Rectal smooth muscle tissue (tissue), 1 donor: ENCODE measurements around the gene COL24A1.

ENCODE experiments used
- H3K27ac ChIP-seq: one replicate; pipeline ENCODE4 v1.7.0; 2013; ENCODE audit warnings: low read depth, low read length, inconsistent platforms
- H3K27me3 ChIP-seq: one replicate; pipeline ENCODE4 v1.7.0; 2013; ENCODE audit warnings: low read length; ENCODE audit not compliant: control insufficient read depth, insufficient read depth
- H3K36me3 ChIP-seq: one replicate; pipeline ENCODE4 v1.7.0; 2013; ENCODE audit warnings: low read length; ENCODE audit not compliant: control insufficient read depth, insufficient read depth
- H3K4me1 ChIP-seq: one replicate; pipeline ENCODE4 v1.7.0; 2013; ENCODE audit warnings: low read length; ENCODE audit not compliant: control insufficient read depth, insufficient read depth
- H3K4me3 ChIP-seq: one replicate; pipeline ENCODE4 v1.7.0; 2013; ENCODE audit warnings: low read length
- H3K9ac ChIP-seq: one replicate; pipeline ENCODE4 v1.7.0; 2013; ENCODE audit warnings: low read length

The COL24A1 gene

DNA sequence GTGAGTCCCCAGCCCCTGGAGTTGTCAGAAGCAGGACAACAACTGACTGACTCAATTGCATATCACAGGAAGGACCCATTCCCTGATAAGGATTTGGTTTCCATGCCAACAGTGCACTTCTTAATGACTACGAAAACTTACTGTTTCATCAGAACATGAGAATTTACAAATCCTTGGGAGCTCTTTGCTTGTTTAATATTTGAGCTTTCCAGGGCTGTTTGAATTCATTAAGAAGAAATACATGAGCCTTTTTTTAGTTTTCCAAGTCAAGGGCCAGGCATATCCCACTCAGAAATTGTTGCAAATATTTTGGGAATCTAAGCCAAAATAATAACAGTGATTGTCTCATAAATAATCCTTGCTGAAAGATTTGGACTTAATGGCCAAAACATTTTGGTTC, 27.2 kb upstream of the COL24A1 start:
- Histone ChIP-seq H3K36me3 (no peaks in the 10 kb centered on the region), H3K27me3 (no peaks in the 10 kb centered on the region), H3K27ac (no peak overlapping the region), H3K4me3 (no peak overlapping the region), H3K4me1 (no peaks in the 10 kb centered on the region), H3K9ac (no peak overlapping the region)

GRCh38 chr1:86176226-86176625, 19.7 kb upstream of the COL24A1 start:
- Histone ChIP-seq H3K27ac (no peak overlapping the region), H3K27me3 (no peaks in the 10 kb centered on the region), H3K4me1 (no peaks in the 10 kb centered on the region), H3K4me3 (no peak overlapping the region), H3K9ac (no peak overlapping the region), H3K36me3 (no peaks in the 10 kb centered on the region)

DNA sequence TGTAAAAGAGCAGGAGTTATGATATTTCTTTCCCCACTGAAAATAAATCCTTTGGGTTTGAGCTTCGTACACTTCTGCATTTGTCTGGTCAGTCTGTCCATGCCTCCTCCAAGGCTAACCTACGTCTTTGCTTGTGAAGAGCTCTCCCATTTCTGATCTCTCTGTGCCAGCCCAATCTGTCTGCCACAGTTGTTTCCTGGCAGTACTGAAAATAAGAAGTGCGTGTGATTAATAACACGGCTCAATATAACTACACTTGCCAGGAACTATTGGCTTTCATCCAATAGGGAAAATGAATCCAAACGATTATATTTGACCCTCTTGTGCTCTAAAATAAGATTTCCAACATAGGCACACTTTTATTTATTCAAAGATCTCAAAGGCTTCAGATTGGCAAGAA, 19.2 kb upstream of the COL24A1 start:
- Histone ChIP-seq H3K4me1 (no peaks in the 10 kb centered on the region), H3K27ac (no peak overlapping the region)

GRCh38 chr1:86169625-86170024, 13.1 kb upstream of the COL24A1 start:
- H3K9ac ChIP-seq, result no peak overlapping the region
- H3K27me3 ChIP-seq, result no peaks in the 10 kb centered on the region
- no peaks in the 10 kb centered on the region for H3K4me1 ChIP-seq
- H3K4me3 ChIP-seq, result no peak overlapping the region
- no peak overlapping the region for H3K27ac ChIP-seq
- H3K36me3 ChIP-seq, result no peaks in the 10 kb centered on the region

More for the DNA sequence above, 19.2 kb upstream of the COL24A1 start:
- Histone ChIP-seq H3K4me3 (no peak overlapping the region), H3K36me3 (no peaks in the 10 kb centered on the region), H3K9ac (no peak overlapping the region), H3K27me3 (no peaks in the 10 kb centered on the region)

- Histone ChIP-seq H3K27ac (no peak overlapping the region), H3K9ac (no peak overlapping the region), H3K4me3 (no peak overlapping the region), H3K36me3 (no peaks in the 10 kb centered on the region), H3K4me1 (no peaks in the 10 kb centered on the region), H3K27me3 (peaks cover 5% of the 10 kb centered on the region)
Observed at GRCh38 chr1:86159800-86160199, 3.2 kb upstream of the COL24A1 start.

- Histone ChIP-seq H3K27ac (peak overlapping the region; percentile 77), H3K36me3 (no peaks in the 10 kb centered on the region), H3K4me3 (peak overlapping the region; percentile 59), H3K9ac (no peak overlapping the region), H3K4me1 (peaks cover 14% of the 10 kb centered on the region), H3K27me3 (peaks cover 5% of the 10 kb centered on the region)
Observed at GRCh38 chr1:86155807-86156565, 586 bp downstream of the COL24A1 start.

DNA sequence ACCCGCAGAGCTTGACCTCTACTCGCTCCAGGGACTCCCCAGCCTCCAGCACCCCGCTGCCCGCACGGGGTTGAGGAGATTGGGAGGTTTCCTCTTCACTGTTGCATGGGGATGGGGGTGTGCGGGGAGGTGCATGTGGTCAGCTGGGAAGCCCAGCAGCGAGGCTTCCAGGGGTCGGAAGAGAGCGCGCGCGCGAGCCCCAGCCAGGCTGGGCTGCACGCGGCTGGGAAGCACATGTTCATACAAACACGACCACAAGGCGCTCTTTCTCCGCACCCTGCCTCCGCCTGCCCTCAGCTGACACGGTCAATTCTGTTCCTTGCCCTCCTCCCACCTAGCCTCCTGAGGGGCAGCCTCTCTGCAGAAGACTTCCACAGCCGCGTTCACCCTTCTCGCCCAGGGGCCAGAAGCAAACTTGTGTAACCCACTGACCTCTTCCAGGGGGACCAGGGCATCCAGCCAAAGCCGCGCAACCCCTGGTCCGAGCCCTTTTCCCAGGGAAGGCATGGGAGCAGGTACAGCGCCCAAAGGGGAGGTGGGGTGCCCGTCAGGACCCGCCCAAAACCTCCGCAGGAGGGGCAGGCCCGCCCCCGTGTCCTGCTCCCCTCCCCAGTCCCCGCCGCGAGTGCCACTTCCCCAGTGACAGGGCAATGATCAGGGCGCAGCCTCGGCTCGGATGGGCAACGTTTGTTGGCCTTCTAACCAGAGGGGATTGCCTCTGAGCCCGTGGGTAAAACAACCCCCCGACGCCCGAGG, 1.3 kb downstream of the COL24A1 start:
- Histone ChIP-seq H3K27ac (peak overlapping the region; percentile 77), H3K9ac (peak overlapping the region; percentile 7), H3K4me3 (peak overlapping the region; percentile 59)

GRCh38 chr1:86154571-86155050, 2.0 kb downstream of the COL24A1 start:
- peak overlapping the region; percentile 77 for H3K27ac ChIP-seq
- H3K9ac ChIP-seq, result no peak overlapping the region
- peaks cover 14% of the 10 kb centered on the region for H3K4me1 ChIP-seq
- H3K27me3 ChIP-seq, result peaks cover 5% of the 10 kb centered on the region
- no peaks in the 10 kb centered on the region for H3K36me3 ChIP-seq
- H3K4me3 ChIP-seq, result peak overlapping the region; percentile 59

More for the DNA sequence above, 1.3 kb downstream of the COL24A1 start:
- Histone ChIP-seq H3K36me3 (no peaks in the 10 kb centered on the region), H3K4me1 (peaks cover 14% of the 10 kb centered on the region), H3K27me3 (peaks cover 5% of the 10 kb centered on the region)

DNA sequence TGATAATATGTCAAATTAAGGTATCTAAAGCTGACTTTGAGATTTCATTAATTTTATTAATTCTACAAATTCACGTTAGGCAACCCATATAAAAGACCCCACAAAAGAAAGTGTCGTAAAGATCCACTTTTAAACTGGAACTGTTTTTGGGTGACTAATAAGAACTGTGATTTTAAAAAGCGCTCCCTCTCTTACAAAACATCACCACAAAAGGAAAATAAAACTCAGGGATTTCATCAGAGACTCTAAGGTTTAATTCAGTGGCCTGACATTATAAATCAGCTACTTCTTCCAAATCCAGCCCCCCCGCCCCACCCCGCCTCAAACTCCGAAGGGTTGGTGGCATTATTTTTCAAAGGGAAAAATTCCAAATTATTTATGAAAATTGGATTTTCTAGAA, 2.7 kb downstream of the COL24A1 start:
- Histone ChIP-seq H3K9ac (no peak overlapping the region), H3K27ac (no peak overlapping the region), H3K36me3 (no peaks in the 10 kb centered on the region), H3K27me3 (peaks cover 5% of the 10 kb centered on the region), H3K4me1 (peaks cover 14% of the 10 kb centered on the region), H3K4me3 (no peak overlapping the region)

- Histone ChIP-seq H3K9ac (no peak overlapping the region), H3K4me3 (no peak overlapping the region), H3K36me3 (no peaks in the 10 kb centered on the region), H3K27ac (peak overlapping the region; percentile 42), H3K4me1 (peaks cover 14% of the 10 kb centered on the region), H3K27me3 (peaks cover 5% of the 10 kb centered on the region)
Observed at GRCh38 chr1:86152887-86153286, 3.7 kb downstream of the COL24A1 start.

GRCh38 chr1:86151427-86151826, 5.1 kb downstream of the COL24A1 start:
- Histone ChIP-seq H3K27ac (no peak overlapping the region), H3K36me3 (no peaks in the 10 kb centered on the region), H3K4me3 (no peak overlapping the region), H3K9ac (no peak overlapping the region), H3K4me1 (peaks cover 14% of the 10 kb centered on the region), H3K27me3 (peaks cover 5% of the 10 kb centered on the region)

DNA sequence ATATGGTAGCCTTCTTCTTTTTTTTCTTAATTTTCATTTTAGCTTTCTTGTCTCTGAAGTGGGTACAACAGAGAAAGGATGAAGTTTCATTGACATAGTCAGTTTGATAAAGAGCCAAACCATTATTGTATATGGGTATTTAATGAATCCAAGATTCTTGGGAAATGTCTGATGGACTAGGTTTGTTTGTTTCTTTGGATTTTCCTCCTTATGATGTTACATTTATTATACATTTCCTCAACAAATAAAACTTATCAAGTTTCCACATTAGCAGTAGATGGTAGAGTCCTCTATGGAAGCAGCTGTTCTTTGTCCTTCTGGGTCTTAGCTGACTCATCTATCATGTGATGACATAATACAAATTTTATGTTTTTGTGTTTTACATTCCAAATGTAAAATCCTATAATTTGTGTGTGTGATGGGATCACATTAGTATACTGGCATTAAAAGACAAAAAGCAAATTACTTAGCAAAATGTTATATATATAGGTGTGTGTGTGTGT, 6.0 kb downstream of the COL24A1 start:
- H3K27ac ChIP-seq, result no peak overlapping the region
- H3K27me3 ChIP-seq, result peaks cover 5% of the 10 kb centered on the region
- H3K4me1 ChIP-seq, result peaks cover 14% of the 10 kb centered on the region
- H3K9ac ChIP-seq, result no peak overlapping the region
- H3K36me3 ChIP-seq, result no peaks in the 10 kb centered on the region
- no peak overlapping the region for H3K4me3 ChIP-seq
